HCT116 (cell line): ENCODE data around the gene GJA8. TPM values are rescaled to one million over a fixed set of nuclear protein-coding genes. Genes with fewer than 3 reads are reported as not detected.

Experiments used
- ATAC-seq: fragments of 200-7000 bp; cut with Tn5 transposase; 2 replicates; pipeline ENCODE4 v1.9.1; 2020; ENCODE audit warnings: mild to moderate bottlenecking, moderate library complexity
- BruUV-seq: library from RNA; stranded (reverse); fragments of 400-500 nt; replicated peaks from 2 replicates; lab custom pipeline; 2021; lab: Mats Ljungman, UMichigan
- CTCF ChIA-PET: fragments of 300-600 bp; sonication (Branson Sonifier 250); formaldehyde crosslinking; loops from one replicate; lab custom pipeline; 2021; ENCODE audit warnings: antibody characterized with exemption; lab: Charles Lee
- POLR2A ChIA-PET: fragments of 300-600, 350-600 bp; sonication (Branson Sonifier 250); formaldehyde crosslinking; loops from one replicate; lab custom pipeline; 2021; ENCODE audit warnings: antibody characterized with exemption; lab: Charles Lee
- RAD21 ChIA-PET, 2 experiments: fragments of 300-600 bp; sonication (Branson Sonifier 250); formaldehyde crosslinking; loops; one replicate each; lab custom pipeline; 2023; ENCODE audit warnings: low total read pairs in 2 of 2; ENCODE audit not compliant: uncharacterized antibody in 2 of 2, unreplicated experiment in 2 of 2, low non-redundant PET in 1 of 2; lab: Charles Lee
- DNase-seq: peaks from one replicate; pipeline ENCODE4 v3.0.0-alpha.2; 2010; ENCODE audit warnings: low read depth, low spot score
- H2AFZ ChIP-seq: fragments of 200-600 bp; shearing (Covaris generic), sonication (generic); 2 replicates; pipeline ENCODE4 v1.6.1; 2017; ENCODE audit warnings: low read depth, mixed run types, mixed read lengths, antibody characterized with exemption, low read length; ENCODE audit not compliant: poor library complexity, severe bottlenecking
- H3K27ac ChIP-seq: 2 replicates; pipeline ENCODE4 v1.5.1; 2012; ENCODE audit warnings: low read depth, low read length
- H3K27me3 ChIP-seq: fragments of 200-600 bp; sonication (generic); 2 replicates; pipeline ENCODE4 v1.6.1; 2016; ENCODE audit warnings: mixed run types, low read length, mixed read lengths; ENCODE audit not compliant: insufficient read depth
- H3K36me3 ChIP-seq, 2 experiments: fragments of 200-500 bp in 1 of 2; fragments of 200-600 bp in 1 of 2; sonication (Bioruptor generic) in 1 of 2; sonication (generic) in 1 of 2; 2 replicates each; pipeline versions ENCODE4 v1.5.1 to v1.6.1; 2014 to 2016; ENCODE audit warnings: low read length in 2 of 2, inconsistent platforms in 1 of 2, mixed read lengths in 1 of 2, mixed run types in 1 of 2; ENCODE audit not compliant: insufficient read depth in 2 of 2, control insufficient read depth in 1 of 2
- H3K4me1 ChIP-seq, 2 experiments: fragments of 200-600 bp in 1 of 2; sonication (generic) in 1 of 2; 2 replicates each; pipeline versions ENCODE4 v1.5.1 to v1.6.1; 2012 to 2017; ENCODE audit warnings: low read length in 2 of 2, inconsistent platforms in 1 of 2, mild to moderate bottlenecking in 1 of 2, mixed read lengths in 1 of 2, mixed run types in 1 of 2, moderate library complexity in 1 of 2; ENCODE audit not compliant: insufficient read depth in 2 of 2, control insufficient read depth in 1 of 2
- H3K4me2 ChIP-seq: fragments of 200-600 bp; sonication (generic); 2 replicates; pipeline ENCODE4 v1.6.1; 2017; ENCODE audit warnings: mixed run types, low read length, mixed read lengths
- H3K4me3 ChIP-seq, 2 experiments: fragments of 200-600 bp in 1 of 2; sonication (generic) in 1 of 2; replicated peaks in 1 of 2; 2 replicates each; pipeline ENCODE4 v1.5.1; 2011 to 2016; ENCODE audit warnings: low read length in 2 of 2, control low read depth in 1 of 2, low read depth in 1 of 2, mild to moderate bottlenecking in 1 of 2, mixed read lengths in 1 of 2, mixed run types in 1 of 2
- H3K79me2 ChIP-seq: fragments of 200-600 bp; sonication (generic); 2 replicates; pipeline ENCODE4 v1.6.1; 2017; ENCODE audit warnings: mild to moderate bottlenecking, mixed run types, low read length, moderate library complexity, mixed read lengths; ENCODE audit not compliant: insufficient read depth
- H3K9ac ChIP-seq: fragments of 200-600 bp; sonication (generic); 2 replicates; pipeline ENCODE4 v1.6.1; 2016; ENCODE audit warnings: low read length, mixed read lengths
- H3K9me2 ChIP-seq: fragments of 200-600 bp; sonication (generic), shearing (Covaris generic); 2 replicates; pipeline ENCODE4 v1.6.1; 2017; ENCODE audit warnings: mixed run types, mild to moderate bottlenecking, moderate library complexity; ENCODE audit not compliant: insufficient read depth
- H3K9me3 ChIP-seq, 2 experiments: fragments of 200-500 bp in 1 of 2; fragments of 200-600 bp in 1 of 2; sonication (Bioruptor generic) in 1 of 2; sonication (generic) in 1 of 2; 2 replicates each; pipeline ENCODE4 v1.6.1; 2014 to 2017; ENCODE audit warnings: low read length in 2 of 2, mixed read lengths in 2 of 2, inconsistent platforms in 1 of 2, low read depth in 1 of 2, mild to moderate bottlenecking in 1 of 2, mixed run types in 1 of 2, moderate library complexity in 1 of 2; ENCODE audit not compliant: control insufficient read depth in 1 of 2, insufficient read depth in 1 of 2
- H4K20me1 ChIP-seq: fragments of 200-600 bp; sonication (generic), shearing (Covaris generic); 2 replicates; pipeline ENCODE4 v1.6.1; 2017; ENCODE audit warnings: mixed run types, mild to moderate bottlenecking, moderate library complexity; ENCODE audit not compliant: insufficient read depth
- CEBPB ChIP-seq: IDR thresholded peaks from 2 replicates; pipeline ENCODE4 v1.6.1; 2012; ENCODE audit warnings: low read depth
- CTCF ChIP-seq, 3 experiments: fragments of 200-600 bp in 1 of 3; sonication (generic) in 1 of 3; IDR thresholded peaks in 2 of 3; conservative IDR thresholded peaks in 1 of 3; 2 replicates each; pipeline ENCODE4 v1.5.1; 2012 to 2017; ENCODE audit warnings: low read depth in 2 of 3, low read length in 2 of 3, antibody characterized with exemption in 1 of 3, borderline replicate concordance in 1 of 3, control low read depth in 1 of 3, mild to moderate bottlenecking in 1 of 3, mixed read lengths in 1 of 3, mixed run types in 1 of 3, moderate library complexity in 1 of 3; ENCODE audit not compliant: insufficient read depth in 1 of 3
- EZH2phosphoT487 ChIP-seq: fragments of 200-600 bp; IDR thresholded peaks from 2 replicates; pipeline ENCODE4 v1.6.1; 2018; ENCODE audit warnings: antibody characterized with exemption, borderline replicate concordance
- FOSL1 ChIP-seq: IDR thresholded peaks from 2 replicates; pipeline ENCODE4 v1.6.1; 2012; ENCODE audit warnings: low read depth
- JUND ChIP-seq: IDR thresholded peaks from 2 replicates; pipeline ENCODE4 v1.6.1; 2012
- MAX ChIP-seq: IDR thresholded peaks from 2 replicates; pipeline ENCODE4 v1.6.1; 2012
- RAD21 ChIP-seq: IDR thresholded peaks from 2 replicates; pipeline ENCODE4 v1.6.1; 2012; ENCODE audit warnings: low read depth, mild to moderate bottlenecking
- ZFX ChIP-seq: fragments of 450-650 bp; IDR thresholded peaks from 2 replicates; pipeline ENCODE4 v1.6.1; 2017
- intact Hi-C: fragments of 100-400 bp; cut with micrococcal nuclease; formaldehyde crosslinking; loops from 2 replicates; pipeline ENCODE4 v1.10.0; 2022
- total RNA-seq: library from RNA; stranded (reverse); gene quantifications from one replicate; pipeline ENCODE4 v1.2.1, GENCODE V29; 2021; ENCODE audit not compliant: unreplicated experiment

GJA8 gene
- total RNA-seq, 1 experiment from 2014 or later = not detected

GRCh38 chr1:147892216-147892615, 10.4 kb upstream of the GJA8 start:
- Histone ChIP-seq H3K4me2 (no peak overlapping the region), H3K27ac (no peak overlapping the region), H3K36me3 (no peaks in the 10 kb centered on the region), H3K79me2 (no peaks in the 10 kb centered on the region), H2AFZ (peak overlapping the region; percentile 66), H3K9ac (no peak overlapping the region), H3K9me3 (no peaks in the 10 kb centered on the region), H4K20me1 (no peaks in the 10 kb centered on the region), H3K4me3 (no peak overlapping the region), H3K9me2 (no peaks in the 10 kb centered on the region), H3K27me3 (no peaks in the 10 kb centered on the region), H3K4me1 (peaks cover 3 to 6% of the 10 kb centered on the region in 2 experiments; a peak in 2 of 4 replicates)
- ATAC-seq = peak; percentile 70
- POLR2A ChIA-PET = interaction anchor here (1.2 kb wide), 1 partner anchor 146 kb away, joined by 5 read pairs; no protein-coding TSS in a partner anchor
- peak; percentile 18 for DNase-seq
- RAD21 ChIA-PET = interaction anchor here (1.0 to 1.6 kb wide), 3 partner anchors 168 to 400 kb away, joined by 4 read pairs; no protein-coding TSS in a partner anchor
- intact Hi-C loops = loop anchor here (1.0 to 5.0 kb wide), 3 partner anchors 190 to 619 kb away; no protein-coding TSS in a partner anchor
- TF ChIP-seq EZH2phosphoT487 (no peak), CEBPB (no peak), ZFX (no peak), MAX (no peak), FOSL1 (no peak), CTCF (IDR thresholded peaks at IDR 0.05 in 2 of 3, conservative IDR thresholded peaks at IDR 0.05 in 1 of 3; ENCODE audit: borderline replicate concordance in 1 of 3, insufficient read depth in 1 of 3, low read depth in 2 of 3, low read length in 2 of 3) (peak; percentile 9 to 47 (median 36); a peak in 3 of 6 replicates), RAD21 (peak; percentile 59), JUND (no peak)
- CTCF ChIA-PET = interaction anchor here (0.7 to 2.6 kb wide), 24 partner anchors 9 to 618 kb away, joined by 3 to 41 read pairs (median 5); partner anchors contain the start of genes ACP6 and GJA8
- BruUV-seq = no TSS peak
